NCI-H2171 (cell line): Measurements from ENCODE around the gene FGF3.
"Not testable (repeated sequence)": the region's sequence is repeated elsewhere in the genome, so short reads cannot be mapped to it uniquely, and the experiment has no call there.

Source experiments
- DNase-seq: peaks from one replicate; lab custom pipeline; 2025; lab: John Stamatoyannopoulos, UW

Gene FGF3

DNA sequence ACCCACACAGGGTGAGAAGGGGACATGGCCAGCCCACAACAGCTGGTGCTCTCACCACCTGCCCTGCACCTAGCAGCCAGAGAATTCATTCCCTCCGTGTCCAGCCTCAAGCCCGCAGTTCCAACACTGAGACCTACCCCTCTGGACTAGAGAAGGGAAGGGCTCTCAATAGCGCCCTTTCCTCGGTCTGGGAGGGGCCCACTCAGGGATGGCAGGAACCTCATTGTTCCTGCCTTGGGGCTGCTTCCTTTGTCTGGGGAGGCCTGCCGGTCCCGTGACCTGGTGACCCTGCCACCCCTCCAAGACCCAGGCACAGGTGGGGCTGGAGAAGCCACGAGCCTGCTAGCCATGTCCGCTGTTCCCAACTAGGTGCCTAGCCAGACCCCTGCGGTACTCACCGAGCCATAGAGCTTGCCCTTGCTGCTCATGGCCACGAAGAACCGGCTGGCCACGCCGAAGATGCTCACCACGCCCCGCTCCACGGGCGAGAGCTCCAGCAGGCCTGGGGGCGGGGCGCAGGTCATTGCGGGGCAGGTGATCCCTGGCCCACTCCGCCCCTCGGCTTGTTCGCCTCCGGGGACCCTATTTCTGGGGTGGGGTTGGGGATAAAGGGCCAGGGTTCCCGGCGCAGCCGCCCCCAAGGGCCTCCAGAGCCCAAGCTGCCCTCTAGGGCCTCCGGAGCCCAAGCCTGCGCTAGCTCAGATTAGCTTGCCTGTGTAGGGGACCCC is 45.4 kb downstream of the FGF3 start:
- no peak for DNase-seq

GRCh38 chr11:69771466-69771865 is 47.8 kb downstream of the FGF3 start:
- no peak for DNase-seq

GRCh38 chr11:69770540-69770939 is 48.7 kb downstream of the FGF3 start:
- no peak for DNase-seq

- no peak for DNase-seq
These were observed 53.7 kb downstream of the FGF3 start for GRCh38 chr11:69765498-69765995.

DNA sequence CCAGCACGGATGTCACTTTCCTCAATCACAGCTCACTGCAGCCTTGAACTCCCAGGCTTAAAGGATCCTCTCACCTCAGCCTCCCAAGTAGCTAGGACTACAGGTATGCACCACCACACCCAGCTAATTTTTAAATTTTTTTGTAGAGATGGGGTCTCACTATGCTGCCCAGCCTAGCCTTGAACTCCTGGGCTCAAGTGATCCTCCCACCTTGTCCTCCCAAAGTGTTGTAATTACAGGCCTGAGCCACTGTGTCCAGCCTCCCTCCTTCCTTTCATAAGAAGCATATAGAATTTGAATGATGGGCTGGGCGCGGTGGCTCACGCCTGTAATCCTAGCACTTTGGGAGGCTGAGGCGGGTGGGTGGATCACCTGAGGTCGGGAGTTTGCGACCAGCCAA is 54.3 kb downstream of the FGF3 start:
- not testable (repeated sequence) for DNase-seq

GRCh38 chr11:69760319-69760718 is 58.9 kb downstream of the FGF3 start:
- no peak for DNase-seq
